ENCODE measurements around the gene KCNH1. TPM values are rescaled to one million over a fixed set of nuclear protein-coding genes. Genes with fewer than 3 reads are reported as not detected.

KCNH1 gene
- total and polyA plus RNA-seq, 9 of the 15 experiments (the other 6 are each of a cell fraction or from before 2014, with no cell fraction given), result not detected

GRCh38 chr1:210685295-210685650 is 448.7 kb downstream of the KCNH1 start (continued):
- TF ChIP-seq ZBTB2 (IDR thresholded peaks at IDR 0.05) (no peak), ZC3H8 (IDR thresholded peaks at IDR 0.05) (no peak), RNF2 (IDR thresholded peaks at IDR 0.05) (no peak), RB1 (IDR thresholded peaks at IDR 0.05; ENCODE audit: low read depth) (no peak), E2F4 (CRISPR knock-in tag; IDR thresholded peaks at IDR 0.05; ENCODE audit: low read depth) (no peak), ZNF239 (CRISPR knock-in tag; IDR thresholded peaks at IDR 0.05) (no peak)

GRCh38 chr1:210684466-210685294 is 449.3 kb downstream of the KCNH1 start:
- ChIA-PET CTCF (ENCODE audit: low intra/inter-chr PET ratio) (no interaction called here), POLR2A (interaction anchor here (0.5 kb wide), 1 partner anchor 102 kb away, joined by 3 read pairs; no protein-coding TSS in a partner anchor)
- DNase-seq (ENCODE audit: extremely low read depth in 1 of 4, low spot score in 3 of 4) (no peak), FAIRE-seq (no peak), ATAC-seq (no peak)
- Histone ChIP-seq H3K9me3 (replicated peaks; ENCODE audit: control insufficient read depth, insufficient read depth, low read depth, low read length) (no peaks in the 10 kb centered on the region), H3K9ac (ENCODE audit: insufficient read depth in 1 of 2, low read depth in 2 of 2, low read length in 2 of 2) (no peak overlapping the region), H3K9me1 (ENCODE audit: control insufficient read depth, insufficient read depth, low read length) (no peaks in the 10 kb centered on the region), H3K36me3 (ENCODE audit: control insufficient read depth, insufficient read depth, low read length) (no peaks in the 10 kb centered on the region), H3K4me2 (ENCODE audit: insufficient read depth, low read length) (no peak overlapping the region), H4K20me1 (replicated peaks; ENCODE audit: control insufficient read depth, insufficient read depth, low read length) (no peaks in the 10 kb centered on the region; the same call in 1 of the 2 replicates), H3K4me3 (no peak overlapping the region), H3K27ac (ENCODE audit: extremely low read depth, low read depth, low read length) (no peak overlapping the region), H2AFZ (ENCODE audit: low read depth, low read length) (no peak overlapping the region), H3K79me2 (ENCODE audit: control insufficient read depth, insufficient read depth, low read length) (no peaks in the 10 kb centered on the region), H3K27me3 (ENCODE audit: control insufficient read depth in 2 of 2, insufficient read depth in 2 of 2, low read length in 2 of 2) (peaks cover 0 to 34% of the 10 kb centered on the region in 2 experiments; a peak in 1 of 5 replicates), H3K4me1 (replicated peaks in 1 of 2; ENCODE audit: control insufficient read depth in 2 of 2, insufficient read depth in 2 of 2, low read length in 2 of 2) (0 out of 5 replicates have a peak, but pooled peaks cover 0 to 2% of the 10 kb centered on the region in 2 experiments)
- intact Hi-C loops (cut with micrococcal nuclease), result no loop called here
- 0% methylated on average over 5 of the region's 5 CpGs for WGBS (ENCODE audit: insufficient coverage, low coverage, missing lambda C conversion rate)
- no TSS peak for BruUV-seq (replicated peaks)
- in situ Hi-C loops (cut with MboI), result no loop called here
- TF ChIP-seq NR2C1 (IDR thresholded peaks at IDR 0.05) (no peak), NR2C1 (tag; IDR thresholded peaks at IDR 0.05) (no peak), ARID3A (IDR thresholded peaks at IDR 0.05; ENCODE audit: borderline replicate concordance, low read depth, low read length) (no peak), DLX4 (CRISPR knock-in tag; IDR thresholded peaks at IDR 0.05) (no peak), SNIP1 (IDR thresholded peaks at IDR 0.05; ENCODE audit: low read depth) (no peak), ZKSCAN3 (CRISPR knock-in tag; IDR thresholded peaks at IDR 0.05) (no peak), SAFB (IDR thresholded peaks at IDR 0.05; ENCODE audit: borderline replicate concordance, low read depth, low read length) (no peak), KLF10 (CRISPR knock-in tag; IDR thresholded peaks at IDR 0.05) (no peak), FOXP1 (CRISPR knock-in tag; IDR thresholded peaks at IDR 0.05) (no peak), MEIS2 (IDR thresholded peaks at IDR 0.05; ENCODE audit: partially characterized antibody) (no peak), SMARCB1 (IDR thresholded peaks at IDR 0.05; ENCODE audit: insufficient read length, low read depth) (no peak), NCOA4 (IDR thresholded peaks at IDR 0.05; ENCODE audit: partially characterized antibody) (no peak)
